ENCODE data around the gene FANCI.

The FANCI gene

GRCh38 chr15:89205991-89206585 lies 37.7 kb upstream of the FANCI start:
- H3K4me3 ChIP-seq (replicated peaks; ENCODE audit: low read depth, low read length): no peak overlapping the region
- no peak for DNase-seq (ENCODE audit: extremely low read depth, low read depth)
- TF ChIP-seq CTCF (IDR thresholded peaks at IDR 0.05; ENCODE audit: low read depth, low read length, missing control alignments): no peak

GRCh38 chr15:89206908-89207331 lies 36.9 kb upstream of the FANCI start:
- DNase-seq (ENCODE audit: extremely low read depth, low read depth): peak; percentile 24
- TF ChIP-seq CTCF (IDR thresholded peaks at IDR 0.05; ENCODE audit: low read depth, low read length, missing control alignments): peak; percentile 97
- no peak overlapping the region for H3K4me3 ChIP-seq (replicated peaks; ENCODE audit: low read depth, low read length)

- no peak for DNase-seq (ENCODE audit: extremely low read depth, low read depth)
- TF ChIP-seq CTCF (IDR thresholded peaks at IDR 0.05; ENCODE audit: low read depth, low read length, missing control alignments): no peak
- H3K4me3 ChIP-seq (replicated peaks; ENCODE audit: low read depth, low read length): no peak overlapping the region
These were observed 35.5 kb upstream of the FANCI start for GRCh38 chr15:89208256-89208655.

GRCh38 chr15:89209057-89209456 lies 34.7 kb upstream of the FANCI start:
- TF ChIP-seq CTCF (IDR thresholded peaks at IDR 0.05; ENCODE audit: low read depth, low read length, missing control alignments): no peak
- DNase-seq (ENCODE audit: extremely low read depth, low read depth): no peak
- H3K4me3 ChIP-seq (replicated peaks; ENCODE audit: low read depth, low read length): no peak overlapping the region

- no peak overlapping the region for H3K4me3 ChIP-seq (replicated peaks; ENCODE audit: low read depth, low read length)
- DNase-seq (ENCODE audit: extremely low read depth, low read depth): no peak
- no peak for TF ChIP-seq CTCF (IDR thresholded peaks at IDR 0.05; ENCODE audit: low read depth, low read length, missing control alignments)
These were observed 32.1 kb upstream of the FANCI start for GRCh38 chr15:89211678-89212170.

GRCh38 chr15:89215627-89216026 lies 28.2 kb upstream of the FANCI start:
- no peak for DNase-seq (ENCODE audit: extremely low read depth, low read depth)
- no peak overlapping the region for H3K4me3 ChIP-seq (replicated peaks; ENCODE audit: low read depth, low read length)
- TF ChIP-seq CTCF (IDR thresholded peaks at IDR 0.05; ENCODE audit: low read depth, low read length, missing control alignments): no peak

- no peak for DNase-seq (ENCODE audit: extremely low read depth, low read depth)
- H3K4me3 ChIP-seq (replicated peaks; ENCODE audit: low read depth, low read length): no peak overlapping the region
- TF ChIP-seq CTCF (IDR thresholded peaks at IDR 0.05; ENCODE audit: low read depth, low read length, missing control alignments): no peak
These were observed 26.7 kb upstream of the FANCI start for GRCh38 chr15:89217031-89217430.

Data from HFF-Myc (cell line).